ENCODE results near the gene TIAM1. TPM values are rescaled to one million over a fixed set of nuclear protein-coding genes. Genes with fewer than 3 reads are reported as not detected.

Gene TIAM1
- total RNA-seq, 4 donors from 2014 or later: 51.0 to 105 (median 85.6) TPM

- H3K36me3 ChIP-seq: no peaks in the 10 kb centered on the region
- H3K27ac ChIP-seq: no peak overlapping the region
- no peak overlapping the region for H3K4me3 ChIP-seq
- H3K4me1 ChIP-seq: peaks cover 0 to 25% (median 6%) of the 10 kb centered on the region in 3 donors
- DNase-seq: no peak
- WGBS, 2 donors: 93 to 94% methylated on average over 3 of the region's 3 CpGs
- H3K27me3 ChIP-seq: no peaks in the 10 kb centered on the region
- no peaks in the 10 kb centered on the region for H3K9me3 ChIP-seq
- intact Hi-C loops (cut with DNase I): no loop called here
- no peak for TF ChIP-seq POLR2A (IDR thresholded peaks at IDR 0.05)
- no peak for TF ChIP-seq CTCF (IDR thresholded peaks at IDR 0.05)
These were observed 28.0 kb downstream of the TIAM1 start for GRCh38 chr21:31316072-31316471.

GRCh38 chr21:31310750-31311149 lies 33.3 kb downstream of the TIAM1 start:
- WGBS, 2 donors: 13 to 34% methylated on average over 7 of the region's 7 CpGs
- Histone ChIP-seq H3K27ac (peak overlapping the region in 3 of 4 donors; percentile 16 to 70 (median 65)), H3K4me3 (no peak overlapping the region), H3K27me3 (no peaks in the 10 kb centered on the region), H3K9me3 (no peaks in the 10 kb centered on the region), H3K36me3 (no peaks in the 10 kb centered on the region), H3K4me1 (peaks cover 7 to 43% (median 12%) of the 10 kb centered on the region in 3 donors)
- TF ChIP-seq CTCF (IDR thresholded peaks at IDR 0.05): no peak
- no peak for TF ChIP-seq POLR2A (IDR thresholded peaks at IDR 0.05)
- no peak for DNase-seq
- intact Hi-C loops (cut with DNase I): no loop called here

GRCh38 chr21:31308584-31308983 lies 35.5 kb downstream of the TIAM1 start:
- DNase-seq: no peak
- no peak overlapping the region for H3K4me3 ChIP-seq
- WGBS, 2 donors: 75 to 84% methylated on average over 7 of the region's 7 CpGs
- TF ChIP-seq CTCF (IDR thresholded peaks at IDR 0.05) (no peak), POLR2A (IDR thresholded peaks at IDR 0.05) (no peak)
- no peaks in the 10 kb centered on the region for H3K9me3 ChIP-seq
- intact Hi-C loops (cut with DNase I): no loop called here
- H3K4me1 ChIP-seq: peaks cover 7 to 51% (median 12%) of the 10 kb centered on the region in 3 donors
- H3K27ac ChIP-seq: no peak overlapping the region
- H3K27me3 ChIP-seq: no peaks in the 10 kb centered on the region
- H3K36me3 ChIP-seq: no peaks in the 10 kb centered on the region

- no peaks in the 10 kb centered on the region for H3K27me3 ChIP-seq
- H3K36me3 ChIP-seq: no peaks in the 10 kb centered on the region
- WGBS, 2 donors: 39 to 54% methylated on average over 4 of the region's 4 CpGs
- no peaks in the 10 kb centered on the region for H3K9me3 ChIP-seq
- no peak for DNase-seq
- intact Hi-C loops (cut with DNase I): no loop called here
- H3K4me3 ChIP-seq: no peak overlapping the region
- peaks cover 5 to 24% (median 7%) of the 10 kb centered on the region in 3 donors for H3K4me1 ChIP-seq
- TF ChIP-seq CTCF (IDR thresholded peaks at IDR 0.05) (no peak), POLR2A (IDR thresholded peaks at IDR 0.05) (no peak)
- no peak overlapping the region for H3K27ac ChIP-seq
These were observed 38.2 kb downstream of the TIAM1 start for GRCh38 chr21:31305888-31306287.

GRCh38 chr21:31299291-31300147 lies 44.5 kb downstream of the TIAM1 start:
- H3K27me3 ChIP-seq: no peaks in the 10 kb centered on the region
- intact Hi-C loops (cut with DNase I): no loop called here
- TF ChIP-seq POLR2A (IDR thresholded peaks at IDR 0.05): no peak
- TF ChIP-seq CTCF (IDR thresholded peaks at IDR 0.05): no peak
- peaks cover 0 to 27% (median 4%) of the 10 kb centered on the region in 3 donors for H3K4me1 ChIP-seq
- no peak for DNase-seq
- H3K27ac ChIP-seq: peak overlapping the region; percentile 57 to 81 (median 71)
- no peaks in the 10 kb centered on the region for H3K9me3 ChIP-seq
- H3K36me3 ChIP-seq: no peaks in the 10 kb centered on the region
- no peak overlapping the region for H3K4me3 ChIP-seq
- WGBS, 2 donors: 61 to 67% methylated on average over 14 of the region's 15 CpGs
